WTC11 (cell line): ENCODE measurements around the gene ANK2.
A peak's percentile ranks its signal among the peaks of the same experiment; 100 is the strongest.

Source experiments
- CREM ChIP-seq: sonication (generic); formaldehyde crosslinking; IDR thresholded peaks from 2 replicates; pipeline ENCODE4 v1.8.1; 2022; ENCODE audit warnings: mild to moderate bottlenecking, missing genetic modification reagents, moderate library complexity
- ESRRA ChIP-seq: sonication (generic); formaldehyde crosslinking; IDR thresholded peaks from 2 replicates; pipeline ENCODE4 v1.8.1; 2022; ENCODE audit warnings: mild to moderate bottlenecking, missing genetic modification reagents, borderline replicate concordance
- NR3C1 ChIP-seq: sonication (generic); formaldehyde crosslinking; conservative IDR thresholded peaks from 2 replicates; pipeline ENCODE4 v1.8.1; 2023; ENCODE audit warnings: low read depth, mild to moderate bottlenecking, missing genetic modification reagents
- RELA ChIP-seq: sonication (generic); formaldehyde crosslinking; IDR thresholded peaks from 2 replicates; pipeline ENCODE4 v1.8.1; 2022; ENCODE audit warnings: missing genetic modification reagents, mild to moderate bottlenecking, borderline replicate concordance
- ZNF121 ChIP-seq: sonication (generic); formaldehyde crosslinking; IDR thresholded peaks from 2 replicates; pipeline ENCODE4 v1.8.0; 2023; ENCODE audit warnings: missing genetic modification reagents
- ZNF138 ChIP-seq: sonication (generic); formaldehyde crosslinking; conservative IDR thresholded peaks from 2 replicates; pipeline ENCODE4 v1.8.1; 2022; ENCODE audit warnings: mild to moderate bottlenecking, moderate library complexity, missing genetic modification reagents
- TF ChIP-seq, protein P1 (sequence below): sonication (generic); formaldehyde crosslinking; IDR thresholded peaks from 2 replicates; pipeline ENCODE4 v1.8.0; 2022; ENCODE audit warnings: mild to moderate bottlenecking, missing genetic modification reagents
- TF ChIP-seq, protein P2 (sequence below): fragments of 200-600 bp; IDR thresholded peaks from 2 replicates; pipeline ENCODE4 v1.8.0; 2022; ENCODE audit warnings: antibody characterized with exemption
- TF ChIP-seq, protein P3 (sequence below): sonication (generic); formaldehyde crosslinking; IDR thresholded peaks from 2 replicates; pipeline ENCODE4 v1.8.1; 2023; ENCODE audit warnings: mild to moderate bottlenecking, missing genetic modification reagents, moderate library complexity
- TF ChIP-seq, protein P4 (sequence below): sonication (generic); formaldehyde crosslinking; IDR thresholded peaks from 2 replicates; pipeline ENCODE4 v1.8.0; 2022; ENCODE audit warnings: missing genetic modification reagents
- TF ChIP-seq, protein P5 (sequence below): sonication (generic); formaldehyde crosslinking; IDR thresholded peaks from 2 replicates; pipeline ENCODE4 v1.8.1; 2023; ENCODE audit warnings: mild to moderate bottlenecking, missing genetic modification reagents

DNA sequence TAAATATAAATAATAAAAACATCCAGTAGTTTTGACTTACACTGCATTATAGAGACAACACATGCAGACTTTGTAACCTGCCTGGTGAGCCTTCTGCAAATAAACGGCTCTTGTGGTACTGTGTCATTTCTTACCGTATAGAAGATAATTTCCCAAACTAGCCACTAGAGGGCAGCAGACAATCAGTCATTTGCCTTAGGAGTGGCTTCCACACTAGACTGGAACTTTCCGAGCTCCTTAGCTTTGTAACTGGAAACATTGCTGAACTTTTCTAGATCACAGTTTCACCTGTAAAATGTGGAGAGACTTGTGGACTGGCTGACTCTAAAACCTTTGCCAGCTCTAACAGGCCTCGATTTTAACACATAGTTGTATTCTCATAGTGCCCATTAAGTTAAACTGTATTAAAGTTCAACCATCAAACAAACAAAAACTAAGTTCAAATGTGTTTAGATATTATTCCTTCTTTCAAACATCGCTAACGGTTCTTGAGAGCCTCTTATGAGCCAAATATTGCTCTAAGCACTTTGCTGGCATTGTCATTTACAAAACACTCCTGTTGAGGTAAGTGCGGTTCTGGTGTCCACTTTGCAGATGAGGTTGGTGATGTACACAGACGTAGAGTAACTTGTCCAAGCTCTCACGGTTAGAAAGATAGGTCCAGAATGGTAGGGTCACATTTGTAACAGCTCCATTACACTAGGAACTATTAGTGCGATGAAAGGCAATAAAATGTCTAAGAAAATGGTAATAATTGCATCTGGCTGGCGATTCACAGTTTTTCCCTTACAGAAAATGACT lies 345.5 kb downstream of the ANK2 start:
- TF ChIP-seq, protein P1, sequence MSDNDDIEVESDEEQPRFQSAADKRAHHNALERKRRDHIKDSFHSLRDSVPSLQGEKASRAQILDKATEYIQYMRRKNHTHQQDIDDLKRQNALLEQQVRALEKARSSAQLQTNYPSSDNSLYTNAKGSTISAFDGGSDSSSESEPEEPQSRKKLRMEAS (CRISPR knock-in tag): no peak
- no peak for TF ChIP-seq CREM (CRISPR knock-in tag)
- TF ChIP-seq, protein P2, sequence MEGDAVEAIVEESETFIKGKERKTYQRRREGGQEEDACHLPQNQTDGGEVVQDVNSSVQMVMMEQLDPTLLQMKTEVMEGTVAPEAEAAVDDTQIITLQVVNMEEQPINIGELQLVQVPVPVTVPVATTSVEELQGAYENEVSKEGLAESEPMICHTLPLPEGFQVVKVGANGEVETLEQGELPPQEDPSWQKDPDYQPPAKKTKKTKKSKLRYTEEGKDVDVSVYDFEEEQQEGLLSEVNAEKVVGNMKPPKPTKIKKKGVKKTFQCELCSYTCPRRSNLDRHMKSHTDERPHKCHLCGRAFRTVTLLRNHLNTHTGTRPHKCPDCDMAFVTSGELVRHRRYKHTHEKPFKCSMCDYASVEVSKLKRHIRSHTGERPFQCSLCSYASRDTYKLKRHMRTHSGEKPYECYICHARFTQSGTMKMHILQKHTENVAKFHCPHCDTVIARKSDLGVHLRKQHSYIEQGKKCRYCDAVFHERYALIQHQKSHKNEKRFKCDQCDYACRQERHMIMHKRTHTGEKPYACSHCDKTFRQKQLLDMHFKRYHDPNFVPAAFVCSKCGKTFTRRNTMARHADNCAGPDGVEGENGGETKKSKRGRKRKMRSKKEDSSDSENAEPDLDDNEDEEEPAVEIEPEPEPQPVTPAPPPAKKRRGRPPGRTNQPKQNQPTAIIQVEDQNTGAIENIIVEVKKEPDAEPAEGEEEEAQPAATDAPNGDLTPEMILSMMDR: peak; percentile 92
- TF ChIP-seq, protein P3, sequence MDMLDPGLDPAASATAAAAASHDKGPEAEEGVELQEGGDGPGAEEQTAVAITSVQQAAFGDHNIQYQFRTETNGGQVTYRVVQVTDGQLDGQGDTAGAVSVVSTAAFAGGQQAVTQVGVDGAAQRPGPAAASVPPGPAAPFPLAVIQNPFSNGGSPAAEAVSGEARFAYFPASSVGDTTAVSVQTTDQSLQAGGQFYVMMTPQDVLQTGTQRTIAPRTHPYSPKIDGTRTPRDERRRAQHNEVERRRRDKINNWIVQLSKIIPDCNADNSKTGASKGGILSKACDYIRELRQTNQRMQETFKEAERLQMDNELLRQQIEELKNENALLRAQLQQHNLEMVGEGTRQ: no peak
- TF ChIP-seq ESRRA (CRISPR knock-in tag): no peak
- TF ChIP-seq, protein P4, sequence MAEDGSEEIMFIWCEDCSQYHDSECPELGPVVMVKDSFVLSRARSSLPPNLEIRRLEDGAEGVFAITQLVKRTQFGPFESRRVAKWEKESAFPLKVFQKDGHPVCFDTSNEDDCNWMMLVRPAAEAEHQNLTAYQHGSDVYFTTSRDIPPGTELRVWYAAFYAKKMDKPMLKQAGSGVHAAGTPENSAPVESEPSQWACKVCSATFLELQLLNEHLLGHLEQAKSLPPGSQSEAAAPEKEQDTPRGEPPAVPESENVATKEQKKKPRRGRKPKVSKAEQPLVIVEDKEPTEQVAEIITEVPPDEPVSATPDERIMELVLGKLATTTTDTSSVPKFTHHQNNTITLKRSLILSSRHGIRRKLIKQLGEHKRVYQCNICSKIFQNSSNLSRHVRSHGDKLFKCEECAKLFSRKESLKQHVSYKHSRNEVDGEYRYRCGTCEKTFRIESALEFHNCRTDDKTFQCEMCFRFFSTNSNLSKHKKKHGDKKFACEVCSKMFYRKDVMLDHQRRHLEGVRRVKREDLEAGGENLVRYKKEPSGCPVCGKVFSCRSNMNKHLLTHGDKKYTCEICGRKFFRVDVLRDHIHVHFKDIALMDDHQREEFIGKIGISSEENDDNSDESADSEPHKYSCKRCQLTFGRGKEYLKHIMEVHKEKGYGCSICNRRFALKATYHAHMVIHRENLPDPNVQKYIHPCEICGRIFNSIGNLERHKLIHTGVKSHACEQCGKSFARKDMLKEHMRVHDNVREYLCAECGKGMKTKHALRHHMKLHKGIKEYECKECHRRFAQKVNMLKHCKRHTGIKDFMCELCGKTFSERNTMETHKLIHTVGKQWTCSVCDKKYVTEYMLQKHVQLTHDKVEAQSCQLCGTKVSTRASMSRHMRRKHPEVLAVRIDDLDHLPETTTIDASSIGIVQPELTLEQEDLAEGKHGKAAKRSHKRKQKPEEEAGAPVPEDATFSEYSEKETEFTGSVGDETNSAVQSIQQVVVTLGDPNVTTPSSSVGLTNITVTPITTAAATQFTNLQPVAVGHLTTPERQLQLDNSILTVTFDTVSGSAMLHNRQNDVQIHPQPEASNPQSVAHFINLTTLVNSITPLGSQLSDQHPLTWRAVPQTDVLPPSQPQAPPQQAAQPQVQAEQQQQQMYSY (CRISPR knock-in tag): no peak
- no peak for TF ChIP-seq ZNF121
- TF ChIP-seq RELA (CRISPR knock-in tag): no peak
- TF ChIP-seq, protein P5, sequence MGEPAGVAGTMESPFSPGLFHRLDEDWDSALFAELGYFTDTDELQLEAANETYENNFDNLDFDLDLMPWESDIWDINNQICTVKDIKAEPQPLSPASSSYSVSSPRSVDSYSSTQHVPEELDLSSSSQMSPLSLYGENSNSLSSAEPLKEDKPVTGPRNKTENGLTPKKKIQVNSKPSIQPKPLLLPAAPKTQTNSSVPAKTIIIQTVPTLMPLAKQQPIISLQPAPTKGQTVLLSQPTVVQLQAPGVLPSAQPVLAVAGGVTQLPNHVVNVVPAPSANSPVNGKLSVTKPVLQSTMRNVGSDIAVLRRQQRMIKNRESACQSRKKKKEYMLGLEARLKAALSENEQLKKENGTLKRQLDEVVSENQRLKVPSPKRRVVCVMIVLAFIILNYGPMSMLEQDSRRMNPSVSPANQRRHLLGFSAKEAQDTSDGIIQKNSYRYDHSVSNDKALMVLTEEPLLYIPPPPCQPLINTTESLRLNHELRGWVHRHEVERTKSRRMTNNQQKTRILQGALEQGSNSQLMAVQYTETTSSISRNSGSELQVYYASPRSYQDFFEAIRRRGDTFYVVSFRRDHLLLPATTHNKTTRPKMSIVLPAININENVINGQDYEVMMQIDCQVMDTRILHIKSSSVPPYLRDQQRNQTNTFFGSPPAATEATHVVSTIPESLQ: no peak
- TF ChIP-seq NR3C1 (CRISPR knock-in tag): no peak
- no peak for TF ChIP-seq ZNF138 (CRISPR knock-in tag)
